Muscle of arm (tissue), 12 donors: ENCODE results near the gene DMRT3. TPM values are rescaled to one million over a fixed set of nuclear protein-coding genes. Genes with fewer than 3 reads are reported as not detected.

Experiments used
- polyA plus RNA-seq, 12 donors: library from polyadenylated mRNA; unstranded; fragments of 120-200 nt; gene quantifications; one replicate each; pipeline ENCODE4 v1.2.1, GENCODE V29; 2013; ENCODE audit not compliant: insufficient read length in 12 of 12

Gene DMRT3
- polyA plus RNA-seq, 12 donors = 0.13 to 0.59 (median 0.23) TPM; not detected in 3

Other genes with a start within 250 kb of the DMRT3 start
- gene DMRT1, start 135.0 kb upstream of the DMRT3 start, polyA plus RNA-seq = not detected
- gene DMRT2, start 73.7 kb downstream of the DMRT3 start, polyA plus RNA-seq = 10 to 100 TPM in 11 of 12 donors, not detected in 1; 23.9 to 45.1 (median 31.7) TPM